NCI-H1694 treated with DMSO at 0.1 percent for 48 hours (cell line): ENCODE data around the gene ELAVL1.

Source experiments
- DNase-seq: peaks from one replicate; lab custom pipeline; 2025; lab: John Stamatoyannopoulos, UW

Gene ELAVL1

GRCh38 chr19:7909471-7910067, 95.9 kb downstream of the ELAVL1 start:
- DNase-seq = no peak

- DNase-seq = no peak
Measured at GRCh38 chr19:7908742-7909461, 96.5 kb downstream of the ELAVL1 start.
